ENCODE measurements around the gene MSANTD1. TPM values are rescaled to one million over a fixed set of nuclear protein-coding genes. Genes with fewer than 3 reads are reported as not detected.

MSANTD1 gene
- total RNA-seq, 1 experiment from 2014 or later, result 0.71 TPM

- no TSS peak for BruUV-seq (replicated peaks)
- POLR2A ChIA-PET, result no interaction called here
- ATAC-seq (no peak), DNase-seq (ENCODE audit: low read depth, low spot score) (no peak)
- CTCF ChIA-PET, result no interaction called here
- no peaks in the 10 kb centered on the region for H3K27me3 ChIP-seq (ENCODE audit: insufficient read depth, low read length)
- H3K9me3 ChIP-seq (ENCODE audit: control insufficient read depth in 1 of 2, insufficient read depth in 1 of 2, low read depth in 1 of 2, low read length in 2 of 2), result no peaks in the 10 kb centered on the region
- no peak overlapping the region for H3K4me3 ChIP-seq (replicated peaks in 1 of 2; ENCODE audit: low read depth in 1 of 2, low read length in 2 of 2)
- no peak overlapping the region for H3K4me2 ChIP-seq (ENCODE audit: low read length)
- RAD21 ChIA-PET (ENCODE audit: low non-redundant PET in 1 of 2, low total read pairs in 2 of 2, uncharacterized antibody in 2 of 2, unreplicated experiment in 2 of 2), result no interaction called here
- H3K79me2 ChIP-seq (ENCODE audit: insufficient read depth, low read length), result no peaks in the 10 kb centered on the region
- no peaks in the 10 kb centered on the region for H3K9me2 ChIP-seq (ENCODE audit: insufficient read depth)
- H4K20me1 ChIP-seq (ENCODE audit: insufficient read depth), result no peaks in the 10 kb centered on the region
- H3K9ac ChIP-seq (ENCODE audit: low read length), result no peak overlapping the region
- no peak overlapping the region for H3K27ac ChIP-seq (ENCODE audit: low read depth, low read length)
- H2AFZ ChIP-seq (ENCODE audit: low read depth, low read length, poor library complexity, severe bottlenecking), result no peak overlapping the region
- no peaks in the 10 kb centered on the region for H3K4me1 ChIP-seq (ENCODE audit: control insufficient read depth in 1 of 2, insufficient read depth in 2 of 2, low read length in 2 of 2)
- peaks cover 5 to 6% of the 10 kb centered on the region in 2 experiments; a peak in 2 of 4 replicates for H3K36me3 ChIP-seq (ENCODE audit: control insufficient read depth in 1 of 2, insufficient read depth in 2 of 2, low read length in 2 of 2)
- TF ChIP-seq ZFX (IDR thresholded peaks at IDR 0.05) (no peak), POLR2AphosphoS5 (IDR thresholded peaks at IDR 0.05; ENCODE audit: low read depth, low read length) (no peak), TCF7L2 (IDR thresholded peaks at IDR 0.05; ENCODE audit: borderline replicate concordance, extremely low read depth, insufficient read depth, insufficient read length) (no peak), YY1 (IDR thresholded peaks at IDR 0.05; ENCODE audit: extremely low read depth, insufficient replicate concordance, low read depth, low read length) (no peak), EZH2phosphoT487 (IDR thresholded peaks at IDR 0.05; ENCODE audit: borderline replicate concordance) (no peak)
- intact Hi-C loops (cut with micrococcal nuclease), result no loop called here
Measured at GRCh38 chr4:3235030-3235345, 14.0 kb upstream of the MSANTD1 start.

- no TSS peak for BruUV-seq (replicated peaks)
- intact Hi-C loops (cut with micrococcal nuclease), result no loop called here
- ChIA-PET RAD21 (ENCODE audit: low non-redundant PET in 1 of 2, low total read pairs in 2 of 2, uncharacterized antibody in 2 of 2, unreplicated experiment in 2 of 2) (no interaction called here), POLR2A (no interaction called here), CTCF (no interaction called here)
- Histone ChIP-seq H3K4me2 (ENCODE audit: low read length) (no peak overlapping the region), H2AFZ (ENCODE audit: low read depth, low read length, poor library complexity, severe bottlenecking) (no peak overlapping the region), H4K20me1 (ENCODE audit: insufficient read depth) (no peaks in the 10 kb centered on the region), H3K4me3 (replicated peaks in 1 of 2; ENCODE audit: low read depth in 1 of 2, low read length in 2 of 2) (no peak overlapping the region), H3K36me3 (ENCODE audit: control insufficient read depth in 1 of 2, insufficient read depth in 2 of 2, low read length in 2 of 2) (peaks cover 0 to 3% of the 10 kb centered on the region in 2 experiments; a peak in 1 of 4 replicates), H3K9me3 (ENCODE audit: control insufficient read depth in 1 of 2, insufficient read depth in 1 of 2, low read depth in 1 of 2, low read length in 2 of 2) (no peaks in the 10 kb centered on the region), H3K9ac (ENCODE audit: low read length) (no peak overlapping the region), H3K9me2 (ENCODE audit: insufficient read depth) (no peaks in the 10 kb centered on the region), H3K79me2 (ENCODE audit: insufficient read depth, low read length) (no peaks in the 10 kb centered on the region), H3K27me3 (ENCODE audit: insufficient read depth, low read length) (no peaks in the 10 kb centered on the region), H3K27ac (ENCODE audit: low read depth, low read length) (no peak overlapping the region), H3K4me1 (ENCODE audit: control insufficient read depth in 1 of 2, insufficient read depth in 2 of 2, low read length in 2 of 2) (no peaks in the 10 kb centered on the region)
- ATAC-seq (no peak), DNase-seq (ENCODE audit: low read depth, low spot score) (no peak)
- TF ChIP-seq POLR2AphosphoS5 (IDR thresholded peaks at IDR 0.05; ENCODE audit: low read depth, low read length) (no peak), REST (IDR thresholded peaks at IDR 0.05; ENCODE audit: low read depth) (no peak), MAX (IDR thresholded peaks at IDR 0.05) (no peak), CTCF (IDR thresholded peaks at IDR 0.05 in 2 of 3, conservative IDR thresholded peaks at IDR 0.05 in 1 of 3; ENCODE audit: borderline replicate concordance in 1 of 3, insufficient read depth in 1 of 3, low read depth in 2 of 3, low read length in 2 of 3) (no peak), YY1 (IDR thresholded peaks at IDR 0.05; ENCODE audit: extremely low read depth, insufficient replicate concordance, low read depth, low read length) (no peak), EGR1 (IDR thresholded peaks at IDR 0.05; ENCODE audit: low read depth) (no peak), POLR2A (IDR thresholded peaks at IDR 0.05; ENCODE audit: borderline replicate concordance, extremely low read depth, insufficient read depth, insufficient read length) (no peak), ELF1 (IDR thresholded peaks at IDR 0.05; ENCODE audit: borderline replicate concordance, low read depth) (no peak), CEBPB (IDR thresholded peaks at IDR 0.05; ENCODE audit: low read depth) (no peak), SP1 (IDR thresholded peaks at IDR 0.05; ENCODE audit: low read depth) (no peak), SRF (IDR thresholded peaks at IDR 0.05; ENCODE audit: low read depth) (no peak), EZH2 (IDR thresholded peaks at IDR 0.05) (no peak)
- TF ChIP-seq, protein P1, sequence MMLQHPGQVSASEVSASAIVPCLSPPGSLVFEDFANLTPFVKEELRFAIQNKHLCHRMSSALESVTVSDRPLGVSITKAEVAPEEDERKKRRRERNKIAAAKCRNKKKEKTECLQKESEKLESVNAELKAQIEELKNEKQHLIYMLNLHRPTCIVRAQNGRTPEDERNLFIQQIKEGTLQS (IDR thresholded peaks at IDR 0.05), result no peak
Measured at GRCh38 chr4:3235581-3235980, 13.4 kb upstream of the MSANTD1 start.

All from HCT116 (cell line).